Right forelimb (tissue), 1 donor: Measurements from ENCODE around the gene NTNG1.

Experiments
- DNase-seq: peaks from one replicate; pipeline ENCODE4 v3.0.0-alpha.2; 2018

NTNG1 gene

DNA sequence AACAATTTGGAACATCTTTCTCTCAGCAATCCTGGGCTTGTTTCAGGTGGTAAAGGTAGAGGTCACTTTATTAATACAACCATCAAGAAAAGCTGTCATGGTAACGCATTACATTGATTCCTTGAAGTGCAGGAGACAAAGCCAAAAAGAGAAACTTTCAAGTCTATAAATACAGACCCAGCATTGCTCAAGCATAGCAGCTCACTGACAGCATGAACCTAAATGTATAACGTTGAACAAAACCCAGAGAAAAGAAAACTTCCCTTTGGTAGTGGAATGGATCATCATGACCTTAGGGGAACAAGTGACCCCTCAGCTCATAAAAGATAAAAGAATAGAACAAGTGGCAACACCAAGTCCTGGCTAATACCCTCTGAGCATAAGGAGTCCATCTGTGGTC lies 332.2 kb downstream of the NTNG1 start:
- no peak for DNase-seq

DNA sequence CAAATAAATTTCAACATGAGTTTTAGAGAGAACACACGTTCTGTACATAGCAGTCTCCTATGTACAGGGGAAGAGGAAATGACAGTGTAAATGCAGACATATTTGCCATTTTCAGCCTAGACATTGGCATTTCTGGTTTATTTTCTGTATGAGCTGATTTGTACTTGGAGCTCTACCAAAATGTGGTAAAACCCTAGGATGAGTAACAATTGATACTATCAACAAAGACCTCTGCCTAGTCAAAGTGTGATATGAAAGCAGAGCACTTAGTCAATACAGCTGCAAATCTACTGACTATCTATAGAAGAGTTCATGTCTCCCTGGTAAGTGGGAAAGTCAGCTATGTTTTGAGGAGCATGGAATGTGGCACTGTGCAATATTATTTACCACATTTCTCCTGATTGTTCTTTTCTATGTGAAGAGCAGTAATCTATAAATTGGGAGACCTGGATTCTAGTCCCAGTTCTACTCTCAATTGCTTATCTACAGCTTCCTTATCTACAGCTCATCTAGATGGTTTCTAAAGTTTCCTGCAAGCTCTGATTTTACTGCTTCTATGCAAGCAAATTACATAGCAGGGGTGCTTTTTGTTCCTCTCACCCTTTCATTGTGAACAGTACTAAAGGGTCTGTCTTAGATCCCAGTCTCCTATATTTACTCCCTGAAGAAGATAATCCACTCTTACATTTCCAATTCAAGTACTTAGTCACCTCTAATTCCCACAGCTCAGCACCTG lies 334.2 kb downstream of the NTNG1 start:
- DNase-seq, result no peak

- DNase-seq, result no peak
Measured at GRCh38 chr1:107477233-107477632, 336.4 kb downstream of the NTNG1 start.

DNA sequence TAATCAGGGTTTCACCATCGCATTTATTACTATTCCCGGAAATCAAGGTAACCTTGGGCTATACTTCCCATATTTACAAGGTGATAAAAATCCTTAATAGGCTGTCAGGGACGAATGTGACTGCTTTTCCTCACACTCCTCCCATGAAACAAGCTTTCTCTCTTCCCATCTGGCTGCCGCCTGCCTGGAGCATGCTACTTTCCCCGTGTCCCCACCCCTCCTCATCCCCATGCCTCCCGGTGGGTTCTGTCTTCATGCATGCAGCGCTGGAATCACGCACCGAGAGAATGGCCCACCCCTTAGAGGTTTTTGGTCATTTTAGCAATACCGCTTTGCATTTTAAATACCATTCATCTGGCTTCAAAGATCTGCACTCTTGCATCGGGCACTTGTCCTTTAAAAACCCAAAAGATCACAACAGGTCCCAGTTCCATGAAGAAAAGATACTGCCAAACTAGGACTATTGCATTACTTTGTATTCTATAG lies 339.1 kb downstream of the NTNG1 start:
- no peak for DNase-seq

DNA sequence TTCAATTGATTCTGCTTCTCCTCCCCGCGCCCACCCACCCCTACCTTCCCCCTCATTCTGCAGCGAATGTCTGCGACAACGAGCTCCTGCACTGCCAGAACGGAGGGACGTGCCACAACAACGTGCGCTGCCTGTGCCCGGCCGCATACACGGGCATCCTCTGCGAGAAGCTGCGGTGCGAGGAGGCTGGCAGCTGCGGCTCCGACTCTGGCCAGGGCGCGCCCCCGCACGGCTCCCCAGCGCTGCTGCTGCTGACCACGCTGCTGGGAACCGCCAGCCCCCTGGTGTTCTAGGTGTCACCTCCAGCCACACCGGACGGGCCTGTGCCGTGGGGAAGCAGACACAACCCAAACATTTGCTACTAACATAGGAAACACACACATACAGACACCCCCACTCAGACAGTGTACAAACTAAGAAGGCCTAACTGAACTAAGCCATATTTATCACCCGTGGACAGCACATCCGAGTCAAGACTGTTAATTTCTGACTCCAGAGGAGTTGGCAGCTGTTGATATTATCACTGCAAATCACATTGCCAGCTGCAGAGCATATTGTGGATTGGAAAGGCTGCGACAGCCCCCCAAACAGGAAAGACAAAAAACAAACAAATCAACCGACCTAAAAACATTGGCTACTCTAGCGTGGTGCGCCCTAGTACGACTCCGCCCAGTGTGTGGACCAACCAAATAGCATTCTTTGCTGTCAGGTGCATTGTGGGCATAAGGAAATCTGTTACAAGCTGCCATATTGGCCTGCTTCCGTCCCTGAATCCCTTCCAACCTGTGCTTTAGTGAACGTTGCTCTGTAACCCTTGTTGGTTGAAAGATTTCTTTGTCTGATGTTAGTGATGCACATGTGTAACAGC lies 339.9 kb downstream of the NTNG1 start:
- DNase-seq, result no peak

- DNase-seq, result no peak
Measured at GRCh38 chr1:107481756-107482384, 341.0 kb downstream of the NTNG1 start.

DNA sequence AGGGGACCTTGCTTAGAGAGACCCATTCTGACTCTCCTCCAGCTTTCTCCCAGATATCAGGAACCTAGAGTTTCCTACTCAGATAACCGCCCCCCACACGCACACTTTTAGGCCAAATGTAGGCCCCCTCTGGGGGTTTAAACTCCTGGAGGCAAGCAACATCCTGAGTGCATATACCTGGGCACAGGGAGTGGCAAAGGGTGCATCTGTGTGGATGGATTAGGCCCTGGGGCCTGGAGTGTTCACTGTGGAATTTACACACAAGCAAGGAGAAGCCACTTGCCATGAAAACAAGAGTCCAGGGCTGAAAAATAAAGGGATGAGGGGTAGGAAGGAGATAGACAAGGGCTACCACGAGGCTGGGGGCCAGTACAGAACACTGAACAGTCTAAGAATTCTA lies 343.1 kb downstream of the NTNG1 start:
- no peak for DNase-seq

GRCh38 chr1:107486349-107486748 lies 345.5 kb downstream of the NTNG1 start:
- DNase-seq, result no peak

- no peak for DNase-seq
Measured at GRCh38 chr1:107487506-107487905, 346.7 kb downstream of the NTNG1 start.

GRCh38 chr1:107491582-107491981 lies 350.7 kb downstream of the NTNG1 start:
- no peak for DNase-seq

DNA sequence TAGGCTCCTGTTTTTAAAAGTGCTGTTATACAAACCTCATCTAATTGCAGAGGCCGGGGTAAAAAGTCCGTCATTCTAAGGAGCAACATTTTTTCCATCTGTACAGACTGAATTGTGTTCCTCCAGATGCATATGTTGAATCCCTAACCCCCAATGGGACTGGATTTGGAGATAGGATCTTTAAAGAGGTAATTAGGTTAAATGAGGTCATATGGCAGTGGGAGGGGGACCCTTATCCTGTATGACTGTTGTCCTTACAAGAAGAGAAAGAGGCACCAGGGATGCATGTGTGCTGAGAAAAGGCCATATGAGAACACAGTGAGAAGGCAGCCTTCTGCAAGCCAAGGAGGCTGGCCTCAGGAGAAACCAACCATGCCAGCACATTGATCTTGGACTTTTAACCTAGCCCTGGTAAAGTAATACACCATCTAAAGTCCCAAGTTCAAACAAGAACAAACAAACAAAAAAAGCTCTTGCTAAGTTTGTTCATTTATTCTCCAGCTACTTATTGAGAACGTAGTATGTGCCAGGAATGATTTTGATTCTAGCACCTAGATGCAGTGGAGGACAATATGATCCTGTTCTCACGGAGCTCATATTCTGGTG lies 352.4 kb downstream of the NTNG1 start:
- DNase-seq, result no peak

GRCh38 chr1:107494061-107494460 lies 353.2 kb downstream of the NTNG1 start:
- DNase-seq, result no peak

DNA sequence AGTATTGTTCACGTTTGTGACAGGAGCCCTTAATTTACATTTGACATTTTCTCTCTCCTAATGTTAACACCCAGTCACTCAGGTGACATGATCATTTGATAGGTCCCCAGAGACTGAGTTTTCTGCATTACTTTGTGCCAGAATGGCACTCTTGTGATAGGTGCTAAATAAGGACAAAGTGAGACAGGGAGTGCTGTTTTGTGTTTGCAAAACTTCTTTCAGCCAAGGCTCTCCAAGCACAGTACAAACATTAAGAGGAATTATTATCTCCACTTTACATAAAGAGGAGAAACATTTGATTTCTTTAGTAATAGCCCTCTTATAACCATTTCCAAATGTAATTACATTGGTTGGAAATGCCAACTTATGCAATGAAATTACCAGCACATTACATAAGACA lies 355.2 kb downstream of the NTNG1 start:
- no peak for DNase-seq

GRCh38 chr1:107499139-107499744 lies 358.4 kb downstream of the NTNG1 start:
- no peak for DNase-seq

DNA sequence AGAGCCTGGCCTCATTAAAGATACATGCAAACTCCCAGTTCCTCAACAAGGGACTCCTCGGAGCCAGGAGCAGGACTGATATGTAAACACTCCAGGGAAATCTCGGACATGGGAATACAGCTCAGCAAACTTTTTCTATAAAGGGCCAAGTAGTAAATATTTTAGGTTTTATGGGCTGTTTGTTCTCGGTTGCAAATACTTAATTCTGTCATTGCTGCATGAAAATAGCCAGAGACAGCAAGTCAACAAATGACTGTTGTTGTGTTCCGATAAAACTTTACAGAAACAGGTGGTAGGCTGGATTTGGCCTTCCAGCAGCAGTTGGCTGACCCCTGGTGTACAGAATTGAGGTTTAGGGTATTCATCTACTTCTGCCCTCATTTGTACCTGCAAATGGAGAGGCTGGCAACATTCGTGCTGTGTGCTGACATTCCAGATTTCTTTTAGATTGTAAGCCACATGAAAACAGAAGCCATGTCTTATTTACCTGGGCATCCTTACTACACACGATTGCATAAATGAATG lies 360.3 kb downstream of the NTNG1 start:
- no peak for DNase-seq

DNA sequence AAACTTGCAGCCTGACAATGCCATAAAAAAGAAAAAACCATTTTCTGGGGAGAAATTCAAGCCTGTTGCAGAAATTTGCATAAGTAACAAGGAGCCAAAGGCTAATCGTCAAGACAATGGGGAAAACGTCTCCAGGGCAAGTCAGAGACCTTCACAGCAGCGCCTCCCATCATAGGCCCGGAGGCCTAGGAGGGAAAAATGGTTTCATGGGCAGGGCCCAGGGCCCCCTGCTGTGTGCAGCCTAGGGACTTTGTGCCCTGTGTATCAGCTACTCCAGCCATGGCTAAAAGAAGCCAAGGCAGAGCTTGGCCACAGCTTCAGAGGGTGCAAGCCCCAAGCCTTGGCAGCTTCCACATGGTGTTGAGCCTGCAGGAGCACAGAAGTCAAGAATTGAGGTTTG lies 369.5 kb downstream of the NTNG1 start:
- no peak for DNase-seq

- no peak for DNase-seq
Measured at GRCh38 chr1:107512836-107513235, 372.0 kb downstream of the NTNG1 start.

DNA sequence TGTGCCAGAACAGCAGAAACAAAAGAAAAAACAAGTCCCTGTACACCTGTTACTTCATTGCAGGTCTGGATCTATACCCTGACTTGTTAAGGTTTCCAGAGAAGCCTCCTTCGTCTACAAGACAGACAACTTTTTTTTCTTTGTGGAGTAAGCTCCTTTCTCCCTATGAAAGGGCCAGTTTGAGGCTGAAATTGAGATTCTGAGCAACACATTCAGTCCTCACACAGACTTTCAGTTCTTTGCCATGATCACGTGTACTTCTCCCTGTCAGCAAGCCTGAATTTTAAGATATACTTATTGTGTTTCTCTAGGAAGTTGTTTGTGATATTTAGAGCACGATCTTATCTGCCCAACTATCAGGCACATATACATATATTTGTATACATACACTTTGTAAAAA lies 374.0 kb downstream of the NTNG1 start:
- no peak for DNase-seq

GRCh38 chr1:107515702-107516101 lies 374.9 kb downstream of the NTNG1 start:
- DNase-seq, result no peak

DNA sequence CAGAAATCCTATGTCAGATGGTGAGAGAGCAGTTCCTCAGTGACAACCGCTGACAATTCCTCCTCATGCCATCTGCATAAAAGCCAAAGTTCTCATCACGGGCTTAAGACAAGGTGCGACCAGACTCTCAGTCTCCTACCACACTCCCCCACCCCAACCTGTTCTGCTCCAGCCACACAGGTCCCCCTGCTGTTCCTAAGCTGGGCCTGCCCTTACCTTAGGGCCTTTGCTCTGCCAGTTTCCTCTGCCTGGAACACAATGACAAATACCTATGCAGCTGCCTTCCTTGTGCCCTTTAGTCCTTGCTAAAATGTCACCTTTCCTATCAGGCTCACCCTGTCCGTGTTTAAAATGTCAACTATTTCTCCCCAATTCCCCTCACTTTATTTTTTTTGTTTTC lies 382.2 kb downstream of the NTNG1 start:
- DNase-seq, result no peak

GRCh38 chr1:107523736-107524135 lies 382.9 kb downstream of the NTNG1 start:
- DNase-seq, result no peak

GRCh38 chr1:107524301-107524700 lies 383.5 kb downstream of the NTNG1 start:
- DNase-seq, result no peak

DNA sequence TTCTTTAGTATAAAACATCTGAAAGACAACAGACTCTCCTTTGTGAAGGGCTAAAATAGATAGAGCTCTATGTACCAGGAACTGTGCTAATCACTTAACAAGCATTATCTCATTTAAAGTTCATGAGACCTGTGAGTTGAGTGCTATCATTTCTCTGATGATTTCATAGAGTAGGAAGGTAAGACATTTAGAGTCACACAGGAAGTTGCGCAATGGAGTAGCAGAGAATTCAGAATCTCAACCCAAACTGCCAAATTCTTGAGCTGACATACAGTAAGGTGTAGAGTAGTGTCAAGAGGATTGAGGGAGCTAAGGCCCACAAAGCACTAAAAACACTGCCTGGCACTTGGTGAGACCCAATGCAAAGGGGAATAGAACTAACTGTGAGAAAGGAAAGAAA lies 384.3 kb downstream of the NTNG1 start:
- no peak for DNase-seq
